ENCODE measurements around the gene CARS1.
"Not testable (repeated sequence)": the region's sequence is repeated elsewhere in the genome, so short reads cannot be mapped to it uniquely, and the experiment has no call there.

CARS1 gene

DNA sequence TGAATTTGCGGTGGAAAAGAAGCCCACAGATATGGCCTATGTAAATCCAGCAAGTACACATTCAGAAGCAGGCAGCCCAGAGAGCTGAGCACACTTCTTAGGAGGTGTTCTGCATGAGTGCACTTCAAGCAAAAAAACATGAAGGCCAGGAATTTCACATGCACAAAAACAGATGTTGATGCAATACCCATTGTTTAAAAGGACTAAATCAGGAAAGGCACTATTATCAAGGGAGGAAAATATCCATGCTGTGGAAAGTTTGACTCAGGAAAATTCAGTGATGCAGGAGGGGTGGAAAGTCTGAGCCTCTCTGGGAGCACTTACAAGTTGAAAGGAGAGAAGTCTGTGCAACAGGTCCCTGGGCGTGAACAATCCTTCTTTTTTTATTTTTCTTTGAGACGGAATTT, 15.8 kb upstream of the CARS1 start:
- intact Hi-C loops (cut with DNase I) = no loop called here
- no peak for DNase-seq

DNA sequence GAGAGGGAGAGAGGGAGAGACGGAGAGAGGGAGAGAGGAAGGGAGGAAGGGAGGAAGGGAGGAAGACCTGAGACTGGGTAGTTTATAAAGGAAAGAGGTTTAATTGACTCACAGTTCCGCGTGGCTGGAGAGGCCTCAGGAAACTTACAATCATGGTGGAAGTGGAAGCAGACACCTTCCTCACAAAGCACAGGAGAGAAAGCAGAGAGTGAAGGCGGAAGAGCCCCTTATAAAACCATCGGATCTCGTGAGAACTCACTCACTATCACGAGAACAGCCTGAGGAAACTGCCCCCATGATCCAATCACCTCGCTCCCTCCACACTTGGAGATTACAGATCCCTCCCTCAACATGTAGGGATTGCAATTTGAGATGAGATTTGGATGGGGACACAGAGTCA, 12.2 kb upstream of the CARS1 start:
- intact Hi-C loops (cut with DNase I) = no loop called here
- no peak for DNase-seq

DNA sequence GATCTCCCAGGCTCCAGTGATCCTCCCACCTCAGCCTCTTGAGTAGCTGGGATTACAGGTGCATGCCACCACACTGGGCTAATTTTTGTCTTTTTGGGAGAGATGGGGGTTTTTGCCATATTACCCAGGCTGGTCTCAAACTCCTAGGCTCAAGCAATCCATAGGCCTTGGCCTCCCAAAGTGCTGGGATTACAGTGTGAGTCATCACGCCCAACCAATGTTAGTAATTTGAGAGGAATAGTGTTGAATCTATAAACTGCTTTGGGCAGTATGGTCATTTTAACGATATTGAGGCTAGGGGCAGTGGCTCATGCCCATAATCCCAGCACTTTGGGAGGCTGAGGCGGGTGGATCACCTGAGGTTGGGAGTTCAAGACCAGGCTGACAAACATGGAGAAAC, 9.1 kb upstream of the CARS1 start:
- DNase-seq; intact Hi-C loops (cut with DNase I): not testable (repeated sequence)

DNA sequence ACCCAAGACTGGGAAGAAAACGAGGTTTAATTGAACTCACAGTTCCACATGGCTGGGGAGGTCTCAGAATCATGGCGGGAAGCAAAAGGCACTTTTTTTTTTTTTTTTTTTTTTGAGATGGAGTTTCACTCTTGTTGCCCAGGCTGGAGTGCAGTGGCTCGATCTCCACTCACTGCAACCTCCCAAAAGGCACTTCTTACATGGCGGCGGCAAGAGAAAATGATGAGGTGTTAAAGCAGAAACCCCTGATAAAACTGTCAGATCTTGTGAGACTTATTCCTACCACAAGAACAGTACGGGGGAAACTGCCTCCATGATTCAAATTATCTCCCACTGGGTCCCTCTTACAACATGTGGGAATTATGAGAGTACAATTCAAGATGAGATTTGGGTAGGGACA, 7.5 kb upstream of the CARS1 start:
- intact Hi-C loops (cut with DNase I); DNase-seq: not testable (repeated sequence)

DNA sequence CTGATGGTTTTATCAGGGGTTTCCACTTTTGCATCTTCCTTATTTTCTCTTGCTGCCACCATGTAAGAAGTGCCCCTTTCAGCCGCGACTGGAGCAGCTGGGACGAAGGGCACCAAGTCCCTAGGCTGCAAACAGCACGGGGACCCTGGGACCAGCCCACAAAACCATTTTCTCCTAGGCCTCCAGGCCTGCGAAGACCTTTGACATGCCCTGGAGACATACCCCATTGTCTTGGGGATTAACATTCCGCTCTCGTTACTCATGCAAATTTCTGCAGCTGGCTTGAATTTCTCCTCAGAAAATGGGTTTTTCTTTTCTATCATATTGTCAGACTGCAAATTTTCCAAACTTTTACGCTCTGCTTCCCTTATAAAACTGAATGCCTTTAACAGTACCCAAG, 6.7 kb upstream of the CARS1 start:
- intact Hi-C loops (cut with DNase I) = not testable (repeated sequence)

DNA sequence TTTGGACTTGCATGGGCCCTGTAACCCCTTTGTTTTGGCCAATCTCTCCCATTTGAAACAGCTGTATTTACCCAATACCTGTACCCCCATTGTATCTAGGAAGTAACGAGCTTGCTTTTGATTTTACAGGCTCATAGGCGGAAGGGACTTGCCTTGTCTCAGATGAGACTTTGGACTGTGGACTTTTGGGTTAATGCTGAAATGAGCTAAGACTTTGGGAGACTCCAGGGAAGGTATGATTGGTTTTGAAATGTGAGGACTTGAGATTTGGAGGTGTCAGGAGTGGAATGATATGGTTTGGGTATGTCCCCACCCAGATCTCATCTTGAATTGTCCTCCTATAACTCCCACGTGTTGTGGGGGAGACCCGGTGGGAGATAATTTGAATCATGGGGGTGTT, 6.2 kb upstream of the CARS1 start:
- intact Hi-C loops (cut with DNase I) = not testable (repeated sequence)

More for the DNA sequence above, 6.7 kb upstream of the CARS1 start:
- DNase-seq = not testable (repeated sequence)

GRCh38 chr11:3060436-3061025, 3.3 kb upstream of the CARS1 start:
- peak in 2 of 42 donors; percentile 3 to 18 for DNase-seq
- intact Hi-C loops (cut with DNase I) = no loop called here

More for the DNA sequence above, 6.2 kb upstream of the CARS1 start:
- DNase-seq = not testable (repeated sequence)

GRCh38 chr11:3058753-3059664, 1.8 kb upstream of the CARS1 start:
- peak in 1 of 42 donors; percentile 30 for DNase-seq
- intact Hi-C loops (cut with DNase I) = loop anchor here (10.0 kb wide), 1 partner anchor 64 kb away; the partner anchor contains the start of gene NAP1L4

DNA sequence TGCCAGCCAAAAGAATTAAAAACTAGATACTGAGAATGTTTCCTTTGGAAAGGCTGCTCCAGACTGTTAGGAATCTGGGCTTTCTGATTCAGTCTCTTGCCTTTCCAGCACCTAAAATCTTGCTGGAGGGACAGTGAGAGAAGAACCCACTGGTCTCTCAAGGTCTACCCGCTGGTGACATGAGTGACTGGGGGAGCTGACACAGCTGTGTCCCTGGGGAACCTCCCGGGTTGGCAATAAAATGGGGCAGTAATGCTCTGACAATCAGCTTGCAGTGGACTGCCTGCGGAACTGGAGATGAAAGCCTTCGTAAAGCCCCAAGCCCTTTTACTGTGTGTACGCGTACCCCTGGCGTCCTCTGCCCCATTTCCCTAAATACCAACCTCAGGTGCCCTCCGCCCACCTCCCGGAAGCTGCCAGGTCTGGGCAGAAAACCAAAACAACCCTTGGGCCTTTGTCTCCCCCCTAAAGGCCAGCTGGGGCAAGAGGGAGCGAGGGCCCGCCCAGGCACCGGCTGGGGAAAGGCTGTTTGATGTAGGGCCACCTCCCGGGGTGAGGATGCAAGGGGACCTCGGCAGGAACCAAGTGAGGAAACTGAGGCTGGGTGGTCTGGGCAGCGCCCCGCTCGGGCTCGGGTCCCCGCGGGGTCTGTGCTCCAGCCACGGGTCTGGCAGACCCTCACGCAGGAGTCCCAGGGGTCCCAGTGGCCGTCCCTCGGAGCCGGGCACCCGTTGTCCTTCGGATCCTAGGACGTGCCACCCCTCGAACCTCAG, 741 bp downstream of the CARS1 start:
- intact Hi-C loops (cut with DNase I) = loop anchor here (10.0 kb wide), 1 partner anchor 62 kb away; the partner anchor contains the start of gene NAP1L4
- DNase-seq = peak in 2 of 42 donors; percentile 26 to 32

DNA sequence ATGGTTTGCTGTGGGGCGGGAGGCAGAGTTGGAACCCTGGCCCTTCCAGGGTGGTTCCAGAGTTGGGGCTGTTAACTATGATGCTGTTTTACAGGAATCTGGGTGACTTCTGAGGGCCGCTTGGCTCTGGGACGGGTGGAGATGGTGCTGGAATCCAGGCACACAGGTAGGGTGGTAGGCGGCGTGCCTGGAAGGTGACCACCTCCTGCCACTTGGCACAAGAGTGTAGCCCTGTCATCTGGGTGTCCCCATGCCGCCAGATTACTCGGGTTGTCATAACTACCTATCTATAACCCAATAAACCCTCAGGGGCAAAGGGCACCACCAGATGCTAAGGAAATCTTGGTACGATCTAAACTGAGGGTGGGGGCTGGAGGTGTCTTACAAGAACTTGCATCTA, 1.3 kb downstream of the CARS1 start:
- intact Hi-C loops (cut with DNase I) = loop anchor here (10.0 kb wide), 1 partner anchor 61 kb away; the partner anchor contains the start of gene NAP1L4

GRCh38 chr11:3052567-3052966, 4.7 kb downstream of the CARS1 start:
- DNase-seq = peak in 1 of 42 donors; percentile 24
- intact Hi-C loops (cut with DNase I) = loop anchor here (5.0 to 10.0 kb wide), 2 partner anchors 40 to 58 kb away; partner anchors contain the start of gene NAP1L4

More for the DNA sequence above, 1.3 kb downstream of the CARS1 start:
- peak in 1 of 42 donors; percentile 31 for DNase-seq

- DNase-seq = peak in 2 of 42 donors; percentile 32 to 55
- intact Hi-C loops (cut with DNase I) = loop anchor here (5.0 to 10.0 kb wide), 2 partner anchors 40 to 57 kb away; partner anchors contain the start of gene NAP1L4
Measured at GRCh38 chr11:3052109-3052479, 5.1 kb downstream of the CARS1 start.

DNA sequence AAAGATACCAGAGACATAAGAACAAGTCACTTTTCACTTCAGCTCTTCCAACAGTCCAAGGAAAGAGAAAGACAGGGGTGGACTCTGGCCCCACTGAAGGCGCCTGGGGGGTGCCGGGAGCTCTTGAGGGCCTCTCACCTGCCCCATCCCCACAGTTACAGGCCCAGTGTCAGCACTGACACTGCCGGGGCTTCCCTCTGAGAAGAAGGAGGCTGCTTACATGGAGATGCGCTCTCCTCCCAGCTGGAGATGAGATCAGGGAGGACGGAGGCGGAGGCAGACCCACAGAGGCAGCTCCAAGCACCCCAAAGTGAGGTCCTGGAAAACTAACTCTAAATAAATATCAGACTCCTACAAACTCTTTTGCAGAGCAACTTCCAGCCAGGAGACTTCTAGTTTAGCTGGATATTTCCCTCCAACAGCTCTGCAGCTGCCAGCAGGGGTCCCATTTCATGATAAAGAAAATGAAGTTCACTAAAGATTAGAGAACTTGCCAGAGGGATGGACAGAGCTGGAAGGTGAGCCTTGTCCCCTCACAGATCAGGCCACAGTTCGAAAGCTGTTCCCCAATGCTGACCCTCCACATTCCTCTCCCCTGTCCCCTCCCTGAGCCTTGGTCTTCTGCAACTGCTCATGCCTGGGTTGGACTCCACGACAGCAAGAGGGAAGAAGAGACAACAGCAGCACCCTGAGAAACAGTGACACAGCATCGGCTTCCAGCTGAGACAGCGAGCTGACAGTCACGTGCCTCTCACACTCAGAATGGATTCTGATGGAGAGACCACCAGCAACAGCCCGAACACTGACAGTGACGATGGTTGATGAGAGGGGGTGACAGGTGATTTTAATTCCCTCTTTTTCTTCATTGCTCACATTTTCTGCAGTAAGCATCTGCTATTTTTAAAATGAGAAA, 5.8 kb downstream of the CARS1 start:
- DNase-seq = peak in 18 of 42 donors; percentile 20 to 72 (median 47)
- intact Hi-C loops (cut with DNase I) = loop anchor here (5.0 to 10.0 kb wide), 2 partner anchors 41 to 57 kb away; partner anchors contain the start of gene NAP1L4

- DNase-seq = peak in 1 of 42 donors; percentile 24
- intact Hi-C loops (cut with DNase I) = loop anchor here (5.0 to 10.0 kb wide), 2 partner anchors 42 to 56 kb away; partner anchors contain the start of gene NAP1L4
Measured at GRCh38 chr11:3050386-3051195, 6.6 kb downstream of the CARS1 start.

- intact Hi-C loops (cut with DNase I) = loop anchor here (5.0 to 10.0 kb wide), 2 partner anchors 43 to 55 kb away; partner anchors contain the start of gene NAP1L4
- DNase-seq = peak; percentile 82 to 98 (median 93)
Measured at GRCh38 chr11:3049430-3050243, 7.6 kb downstream of the CARS1 start.

DNA sequence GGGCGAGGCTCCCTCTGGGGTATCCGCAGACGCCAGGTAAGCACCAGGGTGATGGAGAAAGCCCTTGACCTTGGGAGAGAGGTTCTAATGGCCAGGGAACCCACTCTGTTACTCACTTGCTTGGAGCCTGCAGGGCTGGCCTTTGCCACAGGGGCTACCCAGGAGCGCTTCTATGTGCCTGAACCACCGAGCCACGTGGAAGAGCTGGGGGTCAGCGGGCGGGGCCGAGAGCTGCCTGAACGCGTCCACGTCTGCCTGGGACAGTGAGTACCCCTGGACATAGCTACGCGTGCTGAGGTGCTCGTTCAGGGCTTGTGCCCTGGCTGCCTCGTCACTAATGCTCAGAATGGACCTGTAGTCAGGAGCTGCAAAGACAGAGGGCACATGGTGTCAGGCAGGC, 9.6 kb downstream of the CARS1 start:
- intact Hi-C loops (cut with DNase I) = no loop called here
- no peak for DNase-seq

All from head of caudate nucleus (tissue), 42 donors.